ENCODE measurements around the gene GEMIN2. TPM values are rescaled to one million over a fixed set of nuclear protein-coding genes. Genes with fewer than 3 reads are reported as not detected.
A peak's percentile ranks its signal among the peaks of the same experiment; 100 is the strongest.
"Not testable (repeated sequence)": the region's sequence is repeated elsewhere in the genome, so short reads cannot be mapped to it uniquely, and the experiment has no call there.

Gene GEMIN2
- total and polyA plus RNA-seq, 4 donors, result 23.1 to 38.8 (median 26.8) TPM

DNA sequence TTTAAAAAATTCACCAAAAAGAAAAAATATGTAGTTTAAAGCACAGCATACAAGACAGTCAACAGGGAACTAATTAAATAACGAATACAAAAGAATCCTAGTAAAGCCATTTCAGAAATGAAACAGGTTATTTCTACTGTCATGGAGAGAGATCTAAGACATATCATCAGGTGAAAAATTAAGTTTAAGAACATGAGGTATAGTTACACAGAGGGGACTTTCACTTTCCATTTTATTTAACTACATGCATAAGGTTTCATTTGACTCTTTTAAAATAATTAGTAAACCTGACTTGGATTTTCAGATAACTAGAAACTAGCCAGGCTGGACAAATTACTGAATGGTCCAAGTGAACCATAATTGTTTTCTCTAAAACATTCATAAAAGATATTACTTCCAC, 22.4 kb upstream of the GEMIN2 start:
- Histone ChIP-seq H3K9me3 (ENCODE audit: control insufficient read depth, insufficient read depth, low read length) (no peaks in the 10 kb centered on the region), H3K27me3 (ENCODE audit: control insufficient read depth, insufficient read depth, low read length) (no peaks in the 10 kb centered on the region), H3K27ac (ENCODE audit: low read depth, low read length) (no peak overlapping the region), H3K36me3 (ENCODE audit: control insufficient read depth, insufficient read depth, low read length) (peaks cover 30% of the 10 kb centered on the region), H3K4me3 (ENCODE audit: low read depth, low read length) (no peak overlapping the region), H3K4me1 (ENCODE audit: control insufficient read depth, insufficient read depth, low read length) (no peaks in the 10 kb centered on the region)
- DNase-seq (ENCODE audit: low read depth in 4 of 6, low spot score in 6 of 6), result no peak
- no CpG with 5 or more reads among the region's 1 CpG for WGBS (ENCODE audit: insufficient coverage)

DNA sequence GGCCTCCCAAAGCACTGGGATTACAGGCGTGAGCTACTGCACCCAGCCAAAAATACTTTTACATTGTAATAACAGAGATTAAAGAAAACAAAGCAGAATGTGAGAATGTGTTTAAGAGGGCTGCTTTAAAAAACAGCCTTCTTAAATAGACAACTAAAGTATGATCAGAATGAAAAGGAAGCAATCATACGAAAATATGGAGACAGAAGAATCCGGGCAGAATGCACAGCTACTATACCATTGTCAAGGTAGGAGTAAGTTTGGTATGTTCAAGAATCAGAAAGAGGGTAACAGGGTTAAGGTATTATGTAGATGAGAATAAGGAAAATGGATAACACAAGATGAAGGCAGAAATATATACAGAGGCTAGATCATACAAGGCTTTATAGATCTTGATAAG, 19.6 kb upstream of the GEMIN2 start:
- Histone ChIP-seq H3K27me3 (ENCODE audit: control insufficient read depth, insufficient read depth, low read length) (no peaks in the 10 kb centered on the region), H3K4me3 (ENCODE audit: low read depth, low read length) (no peak overlapping the region), H3K9me3 (ENCODE audit: control insufficient read depth, insufficient read depth, low read length) (no peaks in the 10 kb centered on the region), H3K4me1 (ENCODE audit: control insufficient read depth, insufficient read depth, low read length) (no peaks in the 10 kb centered on the region), H3K27ac (ENCODE audit: low read depth, low read length) (no peak overlapping the region), H3K36me3 (ENCODE audit: control insufficient read depth, insufficient read depth, low read length) (peaks cover 22% of the 10 kb centered on the region)
- WGBS (ENCODE audit: insufficient coverage), result 83% methylated on average over 1 of the region's 3 CpGs
- DNase-seq (ENCODE audit: low read depth in 4 of 6, low spot score in 6 of 6), result no peak

DNA sequence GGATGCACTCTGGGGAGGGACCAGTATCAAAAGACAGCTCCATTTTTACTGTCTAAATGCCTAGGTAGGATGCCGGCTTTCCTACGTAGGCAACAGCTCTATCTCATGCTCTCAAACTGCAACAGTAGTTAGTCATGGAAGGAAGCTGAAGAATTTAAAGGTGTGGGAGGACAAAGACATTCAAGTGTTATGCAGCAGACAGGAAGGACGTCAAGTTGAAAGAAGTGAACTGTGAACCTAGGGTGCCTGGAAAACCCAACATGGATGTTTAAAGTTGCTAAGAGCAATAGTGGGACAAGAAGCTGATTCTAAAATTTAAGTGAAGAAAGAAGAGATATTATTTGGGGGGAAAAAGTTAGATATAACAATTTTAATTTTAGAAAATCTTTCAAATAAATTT, 17.0 kb upstream of the GEMIN2 start:
- Histone ChIP-seq H3K27me3 (ENCODE audit: control insufficient read depth, insufficient read depth, low read length) (no peaks in the 10 kb centered on the region), H3K9me3 (ENCODE audit: control insufficient read depth, insufficient read depth, low read length) (no peaks in the 10 kb centered on the region), H3K36me3 (ENCODE audit: control insufficient read depth, insufficient read depth, low read length) (peaks cover 18% of the 10 kb centered on the region), H3K4me3 (ENCODE audit: low read depth, low read length) (no peak overlapping the region), H3K27ac (ENCODE audit: low read depth, low read length) (no peak overlapping the region), H3K4me1 (ENCODE audit: control insufficient read depth, insufficient read depth, low read length) (peaks cover 7% of the 10 kb centered on the region)
- DNase-seq (ENCODE audit: low read depth in 4 of 6, low spot score in 6 of 6), result no peak
- 57% methylated on average over 1 of the region's 3 CpGs for WGBS (ENCODE audit: insufficient coverage)

DNA sequence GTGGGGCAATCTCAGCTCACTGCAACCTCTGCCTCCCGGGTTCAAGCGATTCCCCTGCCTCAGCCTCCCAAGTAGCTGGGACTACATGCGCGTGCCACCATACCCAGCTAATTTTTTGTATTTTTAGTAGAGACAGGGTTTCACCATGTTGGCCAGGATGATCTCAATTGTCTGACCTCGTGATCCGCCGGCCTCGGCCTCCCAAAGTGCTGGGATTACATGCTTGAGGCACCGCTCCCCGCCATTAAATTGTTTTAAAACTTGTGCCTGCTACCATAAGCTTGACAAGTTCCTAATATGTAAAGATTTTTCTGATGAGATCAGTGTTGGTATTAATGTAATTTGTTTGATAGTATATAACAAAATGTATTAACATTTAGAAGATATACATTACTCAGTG, 14.9 kb upstream of the GEMIN2 start:
- WGBS (ENCODE audit: insufficient coverage), result 94% methylated on average over 6 of the region's 10 CpGs
- H3K4me3 ChIP-seq (ENCODE audit: low read depth, low read length); H3K27ac ChIP-seq (ENCODE audit: low read depth, low read length); H3K36me3 ChIP-seq (ENCODE audit: control insufficient read depth, insufficient read depth, low read length); H3K27me3 ChIP-seq (ENCODE audit: control insufficient read depth, insufficient read depth, low read length); DNase-seq (ENCODE audit: low read depth in 4 of 6, low spot score in 6 of 6); H3K9me3 ChIP-seq (ENCODE audit: control insufficient read depth, insufficient read depth, low read length): not testable (repeated sequence)
- H3K4me1 ChIP-seq (ENCODE audit: control insufficient read depth, insufficient read depth, low read length), result peaks cover 11% of the 10 kb centered on the region

DNA sequence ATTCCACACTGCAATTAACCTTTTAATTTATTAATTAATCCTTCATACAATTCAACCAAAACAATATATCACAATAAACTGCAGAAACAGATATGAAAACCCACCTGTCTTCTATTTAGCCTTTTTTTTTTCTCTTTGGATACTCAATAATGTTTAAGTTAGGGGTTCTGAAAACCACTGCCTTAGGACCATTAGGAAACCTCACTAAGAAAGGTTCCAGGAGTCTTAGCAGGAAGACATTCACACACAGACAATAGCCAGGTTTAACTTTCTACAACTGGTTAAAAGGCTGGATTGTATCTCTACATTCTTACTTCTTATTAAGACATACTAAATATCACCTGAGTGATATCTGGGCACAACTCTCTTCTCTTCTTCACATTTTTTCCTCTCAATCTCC, 14.4 kb upstream of the GEMIN2 start:
- Histone ChIP-seq H3K36me3 (ENCODE audit: control insufficient read depth, insufficient read depth, low read length) (peaks cover 7% of the 10 kb centered on the region), H3K27me3 (ENCODE audit: control insufficient read depth, insufficient read depth, low read length) (no peaks in the 10 kb centered on the region), H3K27ac (ENCODE audit: low read depth, low read length) (no peak overlapping the region), H3K4me1 (ENCODE audit: control insufficient read depth, insufficient read depth, low read length) (peaks cover 12% of the 10 kb centered on the region), H3K4me3 (ENCODE audit: low read depth, low read length) (no peak overlapping the region), H3K9me3 (ENCODE audit: control insufficient read depth, insufficient read depth, low read length) (no peaks in the 10 kb centered on the region)
- no peak for DNase-seq (ENCODE audit: low read depth in 4 of 6, low spot score in 6 of 6)

DNA sequence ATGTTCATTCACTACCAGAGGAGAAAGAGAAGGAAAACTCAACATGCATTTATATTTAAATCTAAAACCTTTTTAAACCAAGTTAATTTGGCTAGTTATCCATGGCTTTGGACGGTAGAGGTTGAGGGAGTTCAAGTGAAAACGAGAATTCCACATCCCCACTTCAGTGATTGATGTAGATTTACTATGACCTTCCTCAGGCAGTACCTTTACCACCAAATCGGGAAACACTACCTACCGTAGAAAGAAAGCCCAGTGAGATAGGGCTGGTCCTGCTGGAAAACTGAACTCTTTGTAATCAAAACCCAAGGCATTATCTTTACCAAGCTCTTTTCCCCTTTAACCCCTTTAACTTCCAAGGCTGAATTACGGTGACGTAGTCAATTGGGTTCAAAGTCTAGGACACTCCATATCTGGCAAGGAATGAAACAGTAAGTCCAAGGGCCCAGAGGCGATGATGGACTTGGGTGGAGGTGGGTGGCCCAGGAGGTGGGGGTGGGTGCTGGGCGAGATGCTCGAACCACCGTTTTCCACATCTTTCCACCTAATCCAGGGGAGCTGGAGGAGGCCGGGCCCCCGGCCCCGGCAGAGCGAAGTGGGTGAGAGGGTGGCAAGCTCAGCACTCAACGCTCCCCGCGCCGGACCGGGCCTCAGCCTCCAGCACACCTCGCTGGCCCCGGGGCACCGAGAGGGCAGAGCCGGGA, 11.7 kb upstream of the GEMIN2 start:
- H3K4me3 ChIP-seq (ENCODE audit: low read depth, low read length), result peak overlapping the region; percentile 77
- no peaks in the 10 kb centered on the region for H3K36me3 ChIP-seq (ENCODE audit: control insufficient read depth, insufficient read depth, low read length)
- 0% methylated on average over 15 of the region's 23 CpGs for WGBS (ENCODE audit: insufficient coverage)
- H3K27me3 ChIP-seq (ENCODE audit: control insufficient read depth, insufficient read depth, low read length), result no peaks in the 10 kb centered on the region
- H3K4me1 ChIP-seq (ENCODE audit: control insufficient read depth, insufficient read depth, low read length), result peaks cover 12% of the 10 kb centered on the region
- H3K9me3 ChIP-seq (ENCODE audit: control insufficient read depth, insufficient read depth, low read length), result no peaks in the 10 kb centered on the region
- H3K27ac ChIP-seq (ENCODE audit: low read depth, low read length), result peak overlapping the region; percentile 91
- peak; percentile 13 to 65 (median 42) for DNase-seq (ENCODE audit: low read depth in 4 of 6, low spot score in 6 of 6)

DNA sequence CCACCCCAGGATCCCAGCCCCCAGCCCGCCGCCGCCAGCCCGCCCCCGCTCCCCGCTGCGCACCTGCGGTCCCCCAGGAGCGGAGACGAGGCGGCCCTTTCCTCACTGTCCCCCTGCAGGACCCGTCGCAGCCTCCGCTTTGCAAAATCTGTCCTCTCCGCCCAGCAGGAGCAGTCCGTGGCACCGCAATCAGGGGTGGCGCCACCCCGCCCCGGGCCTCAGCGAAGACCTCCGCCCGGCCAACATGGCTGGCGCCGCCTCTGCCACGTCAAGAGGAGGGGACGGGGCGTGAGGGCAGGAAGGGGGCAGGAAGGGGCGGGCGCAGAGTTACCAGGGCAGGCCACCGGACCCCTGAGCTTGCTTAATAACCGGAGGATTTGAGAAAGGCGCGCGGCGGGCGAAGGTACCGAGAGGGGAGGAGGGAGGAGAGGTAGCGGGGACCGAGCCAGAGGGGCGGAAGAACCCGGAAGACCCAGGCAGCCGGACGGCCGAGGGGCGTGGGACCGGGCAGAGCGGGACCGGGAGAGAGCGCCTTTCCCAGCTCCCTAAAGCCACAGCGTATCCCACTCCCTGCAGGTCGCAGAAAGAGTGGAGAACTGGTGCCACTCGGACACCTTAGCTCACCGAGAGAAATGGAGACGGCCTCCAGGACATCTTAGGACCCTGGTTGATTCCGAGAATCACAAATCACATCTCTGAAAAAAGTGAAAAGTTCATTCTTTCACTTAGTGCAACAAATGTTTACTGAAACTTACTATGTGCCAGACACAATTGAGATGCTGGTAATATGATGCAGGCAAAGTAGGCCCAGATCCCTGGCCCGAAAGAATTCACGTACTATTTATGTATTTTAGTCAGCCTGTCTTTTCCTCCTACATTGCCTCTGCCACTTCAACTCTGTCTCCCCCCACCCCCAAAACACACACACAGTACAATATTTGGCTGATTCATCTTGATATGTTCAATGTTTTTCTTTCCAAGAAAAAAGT, 10.9 kb upstream of the GEMIN2 start, which contains the start of gene SEC23A:
Gene SEC23A (minus strand): TSS at position 267 of the 989 bp plus-strand sequence. CDS start 7,117 bp downstream, outside the sequence.
- no peaks in the 10 kb centered on the region for H3K36me3 ChIP-seq (ENCODE audit: control insufficient read depth, insufficient read depth, low read length)
- WGBS (ENCODE audit: insufficient coverage), result 0% methylated on average over 54 of the region's 58 CpGs

DNA sequence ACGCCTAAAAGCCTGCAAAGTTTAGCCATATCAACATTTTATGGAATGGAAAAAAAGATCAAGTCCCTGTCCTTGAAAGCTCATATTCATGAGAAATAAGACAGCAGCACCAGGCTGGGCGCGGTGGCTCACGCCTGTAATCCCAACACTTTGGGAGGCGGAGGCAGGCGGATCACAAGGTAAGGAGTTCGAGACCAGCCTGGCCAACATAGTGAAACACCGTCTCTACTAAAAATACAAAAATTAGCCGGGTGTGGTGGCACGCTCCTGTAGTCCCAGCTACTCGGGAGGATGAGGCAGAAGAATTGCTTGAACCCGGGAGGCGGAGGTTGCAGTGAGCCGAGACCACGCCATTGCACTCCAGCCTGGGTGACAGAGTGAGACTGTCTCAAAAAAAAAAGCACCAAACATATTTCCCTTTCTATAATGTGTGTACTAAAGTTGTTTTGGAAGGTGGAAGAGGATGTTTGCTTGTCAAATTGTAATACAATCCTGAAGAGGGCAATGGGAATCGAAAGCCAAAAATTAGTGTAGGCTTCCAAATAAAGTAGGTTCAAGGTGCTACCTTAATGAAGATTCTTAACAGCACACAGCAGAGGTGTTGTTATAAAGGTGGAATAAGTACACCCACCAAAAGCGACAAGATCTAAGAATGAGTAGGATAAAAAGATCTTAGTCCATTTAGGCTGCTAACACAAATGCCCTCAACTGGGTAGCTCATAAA, 9.9 kb upstream of the GEMIN2 start:
- DNase-seq (ENCODE audit: low read depth in 4 of 6, low spot score in 6 of 6); H3K36me3 ChIP-seq (ENCODE audit: control insufficient read depth, insufficient read depth, low read length); H3K9me3 ChIP-seq (ENCODE audit: control insufficient read depth, insufficient read depth, low read length); H3K27me3 ChIP-seq (ENCODE audit: control insufficient read depth, insufficient read depth, low read length): not testable (repeated sequence)
- 92% methylated on average over 6 of the region's 17 CpGs for WGBS (ENCODE audit: insufficient coverage)
- Histone ChIP-seq H3K4me3 (ENCODE audit: low read depth, low read length) (peak overlapping the region; percentile 77), H3K27ac (ENCODE audit: low read depth, low read length) (peak overlapping the region; percentile 91), H3K4me1 (ENCODE audit: control insufficient read depth, insufficient read depth, low read length) (peaks cover 12% of the 10 kb centered on the region)

More for the DNA sequence above, 10.9 kb upstream of the GEMIN2 start, which contains the start of gene SEC23A:
- H3K4me1 ChIP-seq (ENCODE audit: control insufficient read depth, insufficient read depth, low read length), result peaks cover 12% of the 10 kb centered on the region
- H3K27me3 ChIP-seq (ENCODE audit: control insufficient read depth, insufficient read depth, low read length), result no peaks in the 10 kb centered on the region
- H3K9me3 ChIP-seq (ENCODE audit: control insufficient read depth, insufficient read depth, low read length), result no peaks in the 10 kb centered on the region
- peak within 1 kb of the TSS; percentile 91 for H3K27ac ChIP-seq (ENCODE audit: low read depth, low read length)
- peak within 1 kb of the TSS; percentile 77 for H3K4me3 ChIP-seq (ENCODE audit: low read depth, low read length)
- peak; percentile 55 to 93 (median 70) for DNase-seq (ENCODE audit: low read depth in 4 of 6, low spot score in 6 of 6)

DNA sequence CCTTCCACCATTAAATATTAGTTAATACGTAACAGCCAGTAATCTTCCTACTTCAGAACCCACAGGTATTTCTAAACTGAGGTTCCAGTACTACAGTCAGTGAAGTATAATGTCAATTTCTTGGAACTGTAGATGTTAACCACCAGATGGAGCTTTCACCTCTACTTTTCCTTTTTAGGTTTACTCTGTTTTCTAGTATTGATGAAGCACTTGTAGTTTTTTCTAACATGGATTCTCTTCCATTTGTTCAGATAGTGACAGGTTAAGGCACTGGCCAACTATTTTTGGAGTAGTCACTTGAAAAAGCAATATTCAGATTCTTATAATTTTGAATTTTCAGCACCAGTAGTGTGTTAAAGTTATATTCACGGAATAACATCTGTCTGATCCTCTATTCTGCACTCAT, 6.5 kb upstream of the GEMIN2 start:
- H3K27me3 ChIP-seq (ENCODE audit: control insufficient read depth, insufficient read depth, low read length), result no peaks in the 10 kb centered on the region
- DNase-seq (ENCODE audit: low read depth in 4 of 6, low spot score in 6 of 6), result peak in 5 of 6 donors; percentile 18 to 83 (median 29)
- no peak overlapping the region for H3K4me3 ChIP-seq (ENCODE audit: low read depth, low read length)
- H3K27ac ChIP-seq (ENCODE audit: low read depth, low read length), result no peak overlapping the region
- H3K36me3 ChIP-seq (ENCODE audit: control insufficient read depth, insufficient read depth, low read length), result no peaks in the 10 kb centered on the region
- no CpG with 5 or more reads among the region's 2 CpGs for WGBS (ENCODE audit: insufficient coverage)
- H3K9me3 ChIP-seq (ENCODE audit: control insufficient read depth, insufficient read depth, low read length), result no peaks in the 10 kb centered on the region
- H3K4me1 ChIP-seq (ENCODE audit: control insufficient read depth, insufficient read depth, low read length), result peaks cover 6% of the 10 kb centered on the region

All from spinal cord (tissue), 10 donors.